SK-MEL-5 (cell line): ENCODE measurements around the gene SEPHS1. TPM values are rescaled to one million over a fixed set of nuclear protein-coding genes. Genes with fewer than 3 reads are reported as not detected.
"Not testable (repeated sequence)": the region's sequence is repeated elsewhere in the genome, so short reads cannot be mapped to it uniquely, and the experiment has no call there.

Experiments used
- DNase-seq: peaks from one replicate; pipeline ENCODE4 v3.0.0-alpha.2; 2016; ENCODE audit warnings: low read depth, low spot score
- in situ Hi-C: cut with HindIII; loops from 2 replicates; pipeline ENCODE4 v1.10.0; 2016; ENCODE audit warnings: low sequenced_read_pairs, high pct_unique_total_duplicates, low pct_unique_long_range_greater_than_20kb
- total RNA-seq: library from RNA; depleted of rRNA; stranded (reverse); fragments of >200 nt; shearing (Covaris generic); gene quantifications from 2 replicates; pipeline ENCODE4 v1.2.3, GENCODE V29; 2014

Gene SEPHS1
- total RNA-seq, 1 experiment from 2014 or later = 24.6 TPM

DNA sequence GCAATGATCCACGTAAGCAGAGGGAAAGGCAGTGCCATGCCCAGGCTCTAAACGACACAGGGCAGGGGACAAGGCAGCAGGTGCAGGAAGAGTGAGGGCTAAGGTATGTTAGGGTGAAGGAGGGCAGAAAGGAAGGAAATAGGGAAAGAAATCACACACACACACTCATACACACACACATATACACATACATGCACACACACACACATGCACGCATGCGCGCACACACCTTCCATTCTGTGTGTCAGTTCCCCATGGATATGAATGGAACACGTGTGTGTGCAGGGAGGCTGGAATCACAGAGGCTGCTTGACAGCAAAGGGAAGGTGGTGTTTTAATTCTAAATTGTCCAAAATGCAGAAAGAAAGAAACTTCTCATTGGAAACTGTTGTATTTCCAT is 42.0 kb downstream of the SEPHS1 start:
- DNase-seq = no peak
- in situ Hi-C loops = no loop called here

GRCh38 chr10:13302821-13303555 is 45.1 kb downstream of the SEPHS1 start:
- DNase-seq = no peak
- in situ Hi-C loops = no loop called here

- in situ Hi-C loops = no loop called here
- DNase-seq = peak; percentile 73
These were observed 48.4 kb downstream of the SEPHS1 start, which contains the start of gene PHYH for GRCh38 chr10:13299437-13300287. Gene PHYH (minus strand): TSS chr10:13300064. CDS start chr10:13300042, 22 bp downstream.

DNA sequence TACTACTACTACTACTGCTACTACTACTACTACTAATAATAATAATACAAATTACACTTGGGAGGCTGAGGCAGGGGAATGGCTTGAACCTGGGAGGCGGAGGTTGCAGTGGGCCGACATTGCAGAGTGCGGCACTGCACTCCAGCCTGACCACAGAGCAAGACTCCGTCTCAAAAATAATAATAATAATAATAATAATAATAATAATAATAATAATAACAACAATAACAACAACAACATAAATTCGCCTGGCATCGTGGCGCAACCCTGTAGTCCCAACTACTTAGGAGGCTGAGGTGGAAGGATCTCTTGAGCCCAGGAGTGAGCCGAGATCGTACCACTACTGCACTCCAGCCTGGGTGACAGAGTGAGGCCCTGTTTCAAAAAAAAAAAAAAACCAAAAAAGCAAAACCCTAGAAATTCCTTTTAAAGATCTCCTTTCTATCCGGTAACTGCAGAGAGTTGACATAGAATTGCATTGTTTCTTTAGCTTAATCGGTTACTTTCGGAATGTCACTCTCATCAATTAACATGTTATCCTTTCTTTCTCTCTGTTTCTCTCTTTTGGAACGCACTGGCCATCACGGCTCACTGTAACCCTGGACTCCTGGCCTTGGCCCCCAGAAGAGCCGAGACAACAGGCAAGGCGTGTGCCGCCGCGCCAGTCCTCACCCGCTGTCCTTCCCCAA is 49.2 kb downstream of the SEPHS1 start:
- in situ Hi-C loops = no loop called here
- DNase-seq = no peak

DNA sequence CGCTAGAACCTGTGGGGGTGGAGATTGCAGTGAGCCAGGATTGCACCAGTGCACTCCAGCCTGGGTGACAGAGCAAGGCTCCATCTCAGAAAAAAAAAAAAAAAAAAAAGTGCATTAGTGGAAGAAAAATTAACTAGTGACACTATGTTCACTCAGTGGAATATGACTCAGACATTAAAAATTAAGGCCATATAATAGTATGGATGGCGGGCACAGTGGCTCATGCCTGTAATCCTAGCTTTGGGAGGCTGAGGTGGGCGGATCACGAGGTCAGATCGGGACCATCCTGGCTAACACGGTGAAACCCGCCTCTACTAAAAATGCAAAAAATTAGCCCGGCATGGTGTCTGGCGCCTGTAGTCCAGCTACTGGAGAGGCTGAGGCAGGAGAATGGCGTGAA is 51.6 kb downstream of the SEPHS1 start:
- in situ Hi-C loops = no loop called here
- no peak for DNase-seq

GRCh38 chr10:13294784-13295183 is 53.3 kb downstream of the SEPHS1 start:
- in situ Hi-C loops = no loop called here

GRCh38 chr10:13291821-13292773 is 56.0 kb downstream of the SEPHS1 start:
- DNase-seq = no peak
- in situ Hi-C loops = no loop called here

More at GRCh38 chr10:13294784-13295183, 53.3 kb downstream of the SEPHS1 start:
- no peak for DNase-seq

- in situ Hi-C loops = no loop called here
- DNase-seq = no peak
These were observed 57.0 kb downstream of the SEPHS1 start for GRCh38 chr10:13291061-13291460.

DNA sequence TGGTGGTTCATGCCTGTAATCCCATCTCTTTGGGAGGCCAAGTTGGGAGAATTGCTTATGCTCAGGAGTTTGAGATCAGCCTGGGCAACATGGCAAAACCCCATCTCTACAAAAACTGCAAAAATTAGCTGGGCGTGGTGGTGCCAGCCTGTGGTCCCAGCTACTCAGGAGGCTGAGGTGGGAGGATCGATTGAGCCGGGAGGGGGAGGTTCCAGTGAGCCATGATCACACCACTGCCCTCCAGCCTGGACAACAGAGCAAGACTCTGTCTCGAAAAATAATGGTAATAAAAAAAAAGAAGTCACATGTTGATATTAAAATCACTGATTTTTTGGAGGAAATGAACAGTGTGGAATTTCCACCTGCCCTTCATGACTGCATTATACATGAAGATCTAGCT is 64.0 kb downstream of the SEPHS1 start:
- in situ Hi-C loops = no loop called here
- DNase-seq = no peak

DNA sequence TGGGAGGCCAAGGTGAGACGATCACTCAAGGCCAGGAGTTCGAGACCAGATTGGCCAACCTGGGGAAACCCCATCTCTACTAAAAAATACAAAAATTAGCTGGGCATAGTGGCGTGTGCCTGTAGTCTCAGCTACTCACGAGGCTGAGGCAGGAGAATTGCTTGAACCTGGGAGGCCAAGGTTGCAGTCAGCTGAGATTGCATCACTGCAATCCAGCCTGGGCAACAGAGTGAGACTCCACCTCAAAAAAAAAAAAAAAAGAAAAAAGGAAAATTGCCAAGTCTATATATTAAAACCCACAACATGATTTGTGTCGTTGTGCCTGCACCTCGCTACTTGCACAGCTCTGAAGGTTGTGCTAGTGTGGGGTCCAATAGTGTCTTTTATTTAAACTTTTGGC is 65.7 kb downstream of the SEPHS1 start:
- DNase-seq, in situ Hi-C loops: not testable (repeated sequence)

DNA sequence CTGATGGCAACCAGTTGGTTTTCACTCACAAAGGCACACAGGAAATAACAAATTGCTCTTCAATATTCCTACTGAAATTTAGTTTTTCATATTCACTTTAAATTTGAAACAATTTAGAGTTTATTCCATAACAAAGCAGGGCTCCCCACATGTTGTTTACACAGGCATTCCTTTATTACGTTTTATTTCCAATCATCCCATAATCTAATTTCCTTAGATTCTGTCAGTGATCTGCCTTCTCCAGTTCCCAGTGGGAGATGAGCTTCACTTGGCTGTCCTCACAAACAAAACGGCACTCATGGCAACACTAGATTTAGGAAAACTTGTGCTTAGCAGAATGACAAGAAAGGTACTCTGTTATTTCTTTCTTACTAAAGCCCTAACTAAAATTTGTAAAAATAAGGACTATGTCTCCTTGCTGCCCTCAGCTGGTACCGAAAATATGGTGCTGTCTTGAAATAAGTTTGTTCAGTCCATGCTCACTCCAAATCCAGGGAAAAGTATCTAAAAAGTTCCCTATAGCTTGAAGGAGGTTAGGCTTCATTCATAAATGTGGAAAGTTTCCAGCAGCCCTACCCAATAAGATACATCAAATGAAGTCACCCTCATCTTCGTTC is 71.2 kb downstream of the SEPHS1 start:
- in situ Hi-C loops = no loop called here
- DNase-seq = peak; percentile 13

- in situ Hi-C loops, DNase-seq: not testable (repeated sequence)
These were observed 71.9 kb downstream of the SEPHS1 start for GRCh38 chr10:13276146-13276545.

DNA sequence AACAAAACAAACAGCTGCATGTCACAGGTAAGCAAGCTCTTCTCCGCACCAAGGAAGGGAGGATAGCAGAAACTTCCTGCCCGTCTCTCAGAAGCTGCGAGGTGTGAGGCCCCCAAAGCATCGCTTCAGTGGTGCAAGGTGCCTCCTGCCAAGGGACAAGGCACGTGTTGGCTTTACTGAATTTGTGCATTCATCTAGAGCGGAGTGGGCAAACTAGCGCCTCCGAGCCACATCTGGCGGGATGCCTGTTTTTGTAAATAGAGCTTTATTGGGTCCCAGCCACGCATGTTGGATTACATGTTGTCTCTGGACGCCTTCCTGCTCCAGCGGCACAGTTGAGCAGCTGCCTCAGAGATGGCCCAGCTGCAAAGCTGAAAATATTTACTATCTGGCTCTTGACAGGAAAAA is 75.9 kb downstream of the SEPHS1 start:
- in situ Hi-C loops = no loop called here
- peak; percentile 7 for DNase-seq

DNA sequence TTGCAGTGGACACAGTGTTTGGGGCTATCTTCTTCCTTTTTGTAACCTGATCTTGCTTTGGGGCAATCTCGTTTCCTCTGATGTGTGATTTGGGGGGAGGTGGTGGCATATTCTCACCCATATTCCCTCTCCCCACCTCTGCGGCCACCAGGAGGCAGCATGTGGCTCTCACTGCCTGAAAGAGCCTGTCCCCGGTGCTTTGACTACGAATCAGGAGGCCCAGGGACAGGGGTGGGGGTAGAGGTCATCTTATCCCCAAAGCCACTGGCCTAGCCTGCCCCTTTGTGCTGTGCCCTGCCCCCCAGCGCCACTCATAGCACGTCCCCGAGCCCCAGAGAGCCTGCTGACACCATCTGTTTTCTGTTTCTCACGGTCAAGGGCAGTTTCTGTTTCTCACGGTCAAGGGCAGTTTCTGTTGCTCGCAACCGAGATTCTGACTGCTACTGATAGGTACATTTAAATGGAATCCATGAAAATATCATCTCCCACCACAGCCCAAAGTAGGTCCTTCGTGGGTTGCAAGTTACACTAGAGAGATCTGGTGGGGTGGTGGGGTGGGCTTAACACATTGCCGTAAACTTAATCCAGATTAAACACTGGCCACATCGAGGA is 76.4 kb downstream of the SEPHS1 start:
- DNase-seq = peak; percentile 60
- in situ Hi-C loops = no loop called here

DNA sequence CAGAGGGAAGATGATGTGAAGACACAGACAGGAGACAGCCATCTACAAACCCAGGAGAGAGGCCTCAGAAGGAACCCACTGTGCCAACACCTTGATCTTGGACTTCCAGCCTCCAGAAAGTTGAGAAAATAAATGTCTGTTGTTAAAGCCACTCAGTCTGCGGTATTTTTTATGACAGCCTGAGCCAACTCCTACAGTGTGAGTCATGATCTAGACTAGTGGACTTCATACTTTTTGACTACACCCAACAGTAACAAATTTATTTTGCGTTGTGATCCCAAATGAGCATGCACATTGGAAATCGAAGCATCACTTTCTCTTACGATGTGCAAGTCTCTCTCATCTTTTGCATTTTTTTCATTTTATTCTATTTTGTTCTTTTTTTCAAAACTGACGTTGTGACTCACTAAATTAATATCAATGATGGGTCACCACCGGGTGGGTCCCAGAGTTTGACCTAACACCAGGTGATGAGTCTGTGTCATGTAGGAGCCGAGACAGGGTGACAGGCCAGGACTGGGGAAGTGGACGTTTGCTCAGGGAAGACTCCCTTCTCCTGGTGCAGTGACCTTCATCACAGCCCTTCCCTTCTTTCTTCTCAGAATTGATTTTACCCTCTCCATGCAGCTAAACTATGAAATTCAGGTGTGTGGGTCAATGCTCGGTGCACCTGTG is 77.1 kb downstream of the SEPHS1 start:
- no peak for DNase-seq
- in situ Hi-C loops = no loop called here

DNA sequence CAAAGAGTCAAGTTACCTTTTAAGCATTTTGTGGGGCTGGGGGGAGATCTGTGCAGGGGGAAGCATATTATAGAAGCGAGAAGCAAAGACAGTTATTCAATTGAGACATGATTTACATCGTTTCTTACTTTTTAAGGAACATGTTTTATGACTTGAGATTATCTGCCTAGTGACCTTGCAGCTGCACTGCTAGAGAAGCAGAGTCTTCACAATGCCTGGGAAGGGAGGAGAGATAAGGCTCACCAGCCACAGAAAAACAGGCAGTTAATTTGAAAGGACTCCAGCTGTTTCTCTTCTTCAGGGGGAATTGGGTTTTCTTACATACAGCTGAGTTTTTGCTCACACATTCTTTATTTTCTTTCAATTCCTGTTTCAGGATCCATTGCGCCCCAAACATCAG is 79.3 kb downstream of the SEPHS1 start:
- in situ Hi-C loops = no loop called here
- no peak for DNase-seq
